HepG2 (cell line): ENCODE results near the gene TMEM95. TPM values are rescaled to one million over a fixed set of nuclear protein-coding genes. Genes with fewer than 3 reads are reported as not detected.

Experiments used
- AHR ChIP-seq: IDR thresholded peaks from 2 replicates; pipeline ENCODE4 v1.6.1; 2018; ENCODE audit warnings: missing genetic modification reagents, missing compliant biosample characterization
- FOXO1 ChIP-seq: sonication (generic); formaldehyde crosslinking; IDR thresholded peaks from 2 replicates; pipeline ENCODE4 v1.4.0; 2020; ENCODE audit warnings: missing genetic modification reagents
- KDM5B ChIP-seq: sonication (generic); formaldehyde crosslinking; IDR thresholded peaks from 2 replicates; pipeline ENCODE4 v1.4.0; 2020; ENCODE audit warnings: missing genetic modification reagents, mild to moderate bottlenecking, borderline replicate concordance
- PRDM4 ChIP-seq: sonication (generic); formaldehyde crosslinking; IDR thresholded peaks from 2 replicates; pipeline ENCODE4 v1.9.0; 2021; ENCODE audit warnings: missing genetic modification reagents, borderline replicate concordance
- PRMT3 ChIP-seq: sonication (generic); formaldehyde crosslinking; IDR thresholded peaks from 2 replicates; pipeline ENCODE4 v1.8.1; 2022; ENCODE audit warnings: low read depth, mild to moderate bottlenecking, moderate library complexity, missing genetic modification reagents, borderline replicate concordance
- SCMH1 ChIP-seq: sonication (generic); formaldehyde crosslinking; IDR thresholded peaks from 2 replicates; pipeline ENCODE4 v1.9.0; 2021; ENCODE audit warnings: missing genetic modification reagents, mild to moderate bottlenecking, borderline replicate concordance
- THAP9 ChIP-seq: sonication (generic); formaldehyde crosslinking; IDR thresholded peaks from 2 replicates; pipeline ENCODE4; 2020; ENCODE audit warnings: missing genetic modification reagents, mild to moderate bottlenecking, borderline replicate concordance
- ZBTB40 ChIP-seq, 2 experiments: fragments of 450-650 bp in 1 of 2; sonication (generic) in 1 of 2; formaldehyde crosslinking in 1 of 2; IDR thresholded peaks; 2 replicates each; pipeline versions ENCODE4 v1.6.1 to v1.8.0; 2016 to 2022; ENCODE audit warnings: antibody characterized with exemption in 1 of 2, mild to moderate bottlenecking in 1 of 2, missing genetic modification reagents in 1 of 2
- ZBTB44 ChIP-seq: sonication (generic); formaldehyde crosslinking; IDR thresholded peaks from 2 replicates; pipeline ENCODE4 v1.4.0; 2020; ENCODE audit warnings: missing genetic modification reagents
- ZNF569 ChIP-seq: sonication (generic); formaldehyde crosslinking; IDR thresholded peaks from 2 replicates; pipeline ENCODE4 v1.5.0; 2020; ENCODE audit warnings: mild to moderate bottlenecking, missing genetic modification reagents, moderate library complexity, borderline replicate concordance
- ZNF644 ChIP-seq: IDR thresholded peaks from 2 replicates; pipeline ENCODE4 v1.6.1; 2016; ENCODE audit warnings: low read depth
- ZNF841 ChIP-seq: sonication (generic); formaldehyde crosslinking; IDR thresholded peaks from 2 replicates; pipeline ENCODE4 v1.8.1; 2023; ENCODE audit warnings: missing genetic modification reagents, borderline replicate concordance
- polyA plus RNA-seq, 8 experiments: library from polyadenylated mRNA; depleted of rRNA in 3 of 8; stranded (reverse) in 7 of 8; unstranded in 1 of 8; fragments of >200 nt; fragmentation: Illumina TruSeq in 4 of 8; extraction: Trizol in 4 of 8; gene quantifications; 2 replicates each; pipeline versions ENCODE4 v1.2.1 to v1.2.3, GENCODE V29; 2011 to 2016; ENCODE audit warnings: low read depth in 4 of 8, missing spikeins in 1 of 8, mixed read lengths in 1 of 8; ENCODE audit not compliant: insufficient read depth in 1 of 8
- total RNA-seq, 5 experiments: library from RNA; depleted of rRNA; stranded (reverse); fragments of >200 nt; fragmentation: Illumina TruSeq; extraction: Trizol; gene quantifications; 2 replicates each; pipeline ENCODE4 v1.2.3, GENCODE V29; 2016; ENCODE audit warnings: low read depth in 1 of 5

Gene TMEM95
- total and polyA plus RNA-seq, 2 of the 13 experiments (the other 11 are each of a cell fraction or from before 2014, with no cell fraction given), result not detected

GRCh38 chr17:7356072-7356549 is 1.2 kb downstream of the TMEM95 start (continued):
- TF ChIP-seq THAP9, result no peak
- TF ChIP-seq ZBTB40 (IDR thresholded peaks at IDR 0.05), result no peak
- 0 out of 2 replicates have a peak, but pooled peaks have one; percentile 36 for TF ChIP-seq ZBTB40 (CRISPR knock-in tag; IDR thresholded peaks at IDR 0.05)
- TF ChIP-seq PRDM4 (CRISPR knock-in tag), result no peak
- TF ChIP-seq ZNF569 (CRISPR knock-in tag), result no peak
- TF ChIP-seq PRMT3 (CRISPR knock-in tag), result no peak
- TF ChIP-seq ZNF644 (CRISPR knock-in tag), result no peak
- no peak for TF ChIP-seq KDM5B (CRISPR knock-in tag)
- TF ChIP-seq ZBTB44, result no peak
- no peak for TF ChIP-seq SCMH1 (CRISPR knock-in tag)
- TF ChIP-seq AHR (CRISPR knock-in tag), result 0 out of 2 replicates have a peak, but pooled peaks have one; percentile 50
- peak; percentile 45; the same call in 1 of the 2 replicates for TF ChIP-seq FOXO1 (CRISPR knock-in tag)
- TF ChIP-seq ZNF841 (CRISPR knock-in tag), result no peak
